HepG2 (cell line): ENCODE data around the gene ITGB3. TPM values are rescaled to one million over a fixed set of nuclear protein-coding genes. Genes with fewer than 3 reads are reported as not detected.

Experiments used
- HMGXB4 ChIP-seq, 2 experiments: sonication (generic) in 1 of 2; formaldehyde crosslinking in 1 of 2; IDR thresholded peaks; 2 replicates each; pipeline versions ENCODE4 v1.4.0 to v1.6.1; 2018 to 2020; ENCODE audit warnings: missing genetic modification reagents in 2 of 2, borderline replicate concordance in 1 of 2, low read depth in 1 of 2, mild to moderate bottlenecking in 1 of 2, missing biosample characterization in 1 of 2
- KLF15 ChIP-seq: sonication (generic); formaldehyde crosslinking; IDR thresholded peaks from 2 replicates; pipeline ENCODE4 v1.8.1; 2023; ENCODE audit warnings: borderline replicate concordance, mild to moderate bottlenecking, inconsistent platforms, missing genetic modification reagents, mixed read lengths
- PPARG ChIP-seq: conservative IDR thresholded peaks from 2 replicates; pipeline ENCODE4 v1.6.1; 2016; ENCODE audit warnings: missing biosample characterization, missing genetic modification reagents
- RXRB ChIP-seq: IDR thresholded peaks from 2 replicates; pipeline ENCODE4 v1.6.1; 2016; ENCODE audit warnings: borderline replicate concordance, missing genetic modification reagents, missing compliant biosample characterization
- SOX5 ChIP-seq: IDR thresholded peaks from 2 replicates; pipeline ENCODE4 v1.6.1; 2016; ENCODE audit warnings: borderline replicate concordance
- TEAD2 ChIP-seq: sonication (generic); formaldehyde crosslinking; IDR thresholded peaks from 2 replicates; pipeline ENCODE4 v1.9.0; 2021; ENCODE audit warnings: missing genetic modification reagents
- TFDP2 ChIP-seq: sonication (generic); formaldehyde crosslinking; IDR thresholded peaks from 2 replicates; pipeline ENCODE4 v1.4.0; 2020; ENCODE audit warnings: missing genetic modification reagents
- THYN1 ChIP-seq: sonication (generic); formaldehyde crosslinking; IDR thresholded peaks from 2 replicates; pipeline ENCODE4 v1.8.1; 2023; ENCODE audit warnings: low read depth, mild to moderate bottlenecking, moderate library complexity, missing genetic modification reagents, borderline replicate concordance
- ZNF235 ChIP-seq: sonication (generic); formaldehyde crosslinking; IDR thresholded peaks from 2 replicates; pipeline ENCODE4 v1.8.1; 2023; ENCODE audit warnings: mild to moderate bottlenecking, missing genetic modification reagents, borderline replicate concordance
- polyA plus RNA-seq, 8 experiments: library from polyadenylated mRNA; depleted of rRNA in 3 of 8; stranded (reverse) in 7 of 8; unstranded in 1 of 8; fragments of >200 nt; fragmentation: Illumina TruSeq in 4 of 8; extraction: Trizol in 4 of 8; gene quantifications; 2 replicates each; pipeline versions ENCODE4 v1.2.1 to v1.2.3, GENCODE V29; 2011 to 2016; ENCODE audit warnings: low read depth in 4 of 8, missing spikeins in 1 of 8, mixed read lengths in 1 of 8; ENCODE audit not compliant: insufficient read depth in 1 of 8
- total RNA-seq, 5 experiments: library from RNA; depleted of rRNA; stranded (reverse); fragments of >200 nt; fragmentation: Illumina TruSeq; extraction: Trizol; gene quantifications; 2 replicates each; pipeline ENCODE4 v1.2.3, GENCODE V29; 2016; ENCODE audit warnings: low read depth in 1 of 5
- TF ChIP-seq, protein P1 (sequence below): sonication (generic); formaldehyde crosslinking; IDR thresholded peaks from 2 replicates; pipeline ENCODE4 v1.4.0; 2020; ENCODE audit warnings: missing genetic modification reagents, borderline replicate concordance
- TF ChIP-seq, protein P2 (sequence below): sonication (generic); formaldehyde crosslinking; IDR thresholded peaks from 2 replicates; pipeline ENCODE4 v1.4.0; 2020; ENCODE audit warnings: missing genetic modification reagents
- TF ChIP-seq, protein P3 (sequence below): IDR thresholded peaks from 2 replicates; pipeline ENCODE4 v1.4.0; 2020; ENCODE audit warnings: mild to moderate bottlenecking, missing genetic modification reagents

ITGB3 gene
- total and polyA plus RNA-seq, 2 of the 13 experiments (the other 11 are each of a cell fraction or from before 2014, with no cell fraction given), result 0.09 to 0.31 TPM

DNA sequence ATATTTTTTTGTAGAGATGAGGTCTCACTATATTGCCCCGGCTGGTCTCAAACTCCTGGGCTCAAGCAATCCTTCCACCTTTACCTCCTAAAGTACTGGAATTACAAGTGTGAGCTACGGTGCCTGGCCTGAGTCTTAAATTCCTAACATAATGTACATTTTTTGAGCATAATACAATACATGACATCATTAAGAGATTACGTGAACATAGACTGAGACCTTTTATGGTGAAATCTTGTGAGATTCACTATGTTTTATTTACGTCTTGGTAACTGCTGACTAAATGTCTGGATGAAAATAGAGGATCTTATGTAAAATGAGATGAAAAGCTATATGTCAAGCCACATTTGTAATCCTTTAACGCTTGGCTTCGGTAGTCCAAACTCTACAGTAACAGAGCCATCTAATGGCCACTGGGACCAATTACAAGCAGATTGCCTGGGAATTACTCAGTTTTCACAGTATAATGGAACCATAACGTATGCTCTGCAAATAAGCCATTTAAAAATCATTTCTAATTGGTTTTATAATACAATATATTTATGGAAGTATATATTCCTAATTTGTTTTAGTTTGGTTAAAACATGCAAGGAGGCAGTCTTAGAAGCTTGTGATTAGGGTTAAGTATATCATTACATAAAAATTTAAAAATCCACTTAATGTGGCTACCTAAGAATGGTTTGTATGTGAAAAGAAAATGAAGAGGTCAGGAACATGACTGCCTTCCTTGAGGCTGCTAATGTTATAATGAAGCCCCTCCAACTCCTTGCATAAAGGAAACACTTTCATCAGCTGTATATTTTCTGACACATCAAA is 62.0 kb downstream of the ITGB3 start (continued):
- TF ChIP-seq RXRB (CRISPR knock-in tag) (0 out of 2 replicates have a peak, but pooled peaks have one; percentile 38), PPARG (CRISPR knock-in tag) (0 out of 2 replicates have a peak, but pooled peaks have one; percentile 27), SOX5 (CRISPR knock-in tag) (0 out of 2 replicates have a peak, but pooled peaks have one; percentile 5), ZNF235 (no peak), TEAD2 (no peak), THYN1 (no peak), KLF15 (CRISPR knock-in tag) (no peak), TFDP2 (CRISPR knock-in tag) (no peak), HMGXB4 (CRISPR knock-in tag; IDR thresholded peaks at IDR 0.05; ENCODE audit: borderline replicate concordance in 1 of 2, low read depth in 1 of 2) (peak in 1 of 2 experiments; percentile 77; a peak in 1 of 4 replicates)
- TF ChIP-seq, protein P1, sequence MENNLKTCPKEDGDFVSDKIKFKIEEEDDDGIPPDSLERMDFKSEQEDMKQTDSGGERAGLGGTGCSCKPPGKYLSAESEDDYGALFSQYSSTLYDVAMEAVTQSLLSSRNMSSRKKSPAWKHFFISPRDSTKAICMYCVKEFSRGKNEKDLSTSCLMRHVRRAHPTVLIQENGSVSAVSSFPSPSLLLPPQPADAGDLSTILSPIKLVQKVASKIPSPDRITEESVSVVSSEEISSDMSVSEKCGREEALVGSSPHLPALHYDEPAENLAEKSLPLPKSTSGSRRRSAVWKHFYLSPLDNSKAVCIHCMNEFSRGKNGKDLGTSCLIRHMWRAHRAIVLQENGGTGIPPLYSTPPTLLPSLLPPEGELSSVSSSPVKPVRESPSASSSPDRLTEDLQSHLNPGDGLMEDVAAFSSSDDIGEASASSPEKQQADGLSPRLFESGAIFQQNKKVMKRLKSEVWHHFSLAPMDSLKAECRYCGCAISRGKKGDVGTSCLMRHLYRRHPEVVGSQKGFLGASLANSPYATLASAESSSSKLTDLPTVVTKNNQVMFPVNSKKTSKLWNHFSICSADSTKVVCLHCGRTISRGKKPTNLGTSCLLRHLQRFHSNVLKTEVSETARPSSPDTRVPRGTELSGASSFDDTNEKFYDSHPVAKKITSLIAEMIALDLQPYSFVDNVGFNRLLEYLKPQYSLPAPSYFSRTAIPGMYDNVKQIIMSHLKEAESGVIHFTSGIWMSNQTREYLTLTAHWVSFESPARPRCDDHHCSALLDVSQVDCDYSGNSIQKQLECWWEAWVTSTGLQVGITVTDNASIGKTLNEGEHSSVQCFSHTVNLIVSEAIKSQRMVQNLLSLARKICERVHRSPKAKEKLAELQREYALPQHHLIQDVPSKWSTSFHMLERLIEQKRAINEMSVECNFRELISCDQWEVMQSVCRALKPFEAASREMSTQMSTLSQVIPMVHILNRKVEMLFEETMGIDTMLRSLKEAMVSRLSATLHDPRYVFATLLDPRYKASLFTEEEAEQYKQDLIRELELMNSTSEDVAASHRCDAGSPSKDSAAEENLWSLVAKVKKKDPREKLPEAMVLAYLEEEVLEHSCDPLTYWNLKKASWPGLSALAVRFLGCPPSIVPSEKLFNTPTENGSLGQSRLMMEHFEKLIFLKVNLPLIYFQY (CRISPR knock-in tag), result peak; percentile 32; the same call in 1 of the 2 replicates
- TF ChIP-seq, protein P2, sequence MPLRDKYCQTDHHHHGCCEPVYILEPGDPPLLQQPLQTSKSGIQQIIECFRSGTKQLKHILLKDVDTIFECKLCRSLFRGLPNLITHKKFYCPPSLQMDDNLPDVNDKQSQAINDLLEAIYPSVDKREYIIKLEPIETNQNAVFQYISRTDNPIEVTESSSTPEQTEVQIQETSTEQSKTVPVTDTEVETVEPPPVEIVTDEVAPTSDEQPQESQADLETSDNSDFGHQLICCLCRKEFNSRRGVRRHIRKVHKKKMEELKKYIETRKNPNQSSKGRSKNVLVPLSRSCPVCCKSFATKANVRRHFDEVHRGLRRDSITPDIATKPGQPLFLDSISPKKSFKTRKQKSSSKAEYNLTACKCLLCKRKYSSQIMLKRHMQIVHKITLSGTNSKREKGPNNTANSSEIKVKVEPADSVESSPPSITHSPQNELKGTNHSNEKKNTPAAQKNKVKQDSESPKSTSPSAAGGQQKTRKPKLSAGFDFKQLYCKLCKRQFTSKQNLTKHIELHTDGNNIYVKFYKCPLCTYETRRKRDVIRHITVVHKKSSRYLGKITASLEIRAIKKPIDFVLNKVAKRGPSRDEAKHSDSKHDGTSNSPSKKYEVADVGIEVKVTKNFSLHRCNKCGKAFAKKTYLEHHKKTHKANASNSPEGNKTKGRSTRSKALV (CRISPR knock-in tag), result peak; percentile 68; the same call in 1 of the 2 replicates
- TF ChIP-seq, protein P3, sequence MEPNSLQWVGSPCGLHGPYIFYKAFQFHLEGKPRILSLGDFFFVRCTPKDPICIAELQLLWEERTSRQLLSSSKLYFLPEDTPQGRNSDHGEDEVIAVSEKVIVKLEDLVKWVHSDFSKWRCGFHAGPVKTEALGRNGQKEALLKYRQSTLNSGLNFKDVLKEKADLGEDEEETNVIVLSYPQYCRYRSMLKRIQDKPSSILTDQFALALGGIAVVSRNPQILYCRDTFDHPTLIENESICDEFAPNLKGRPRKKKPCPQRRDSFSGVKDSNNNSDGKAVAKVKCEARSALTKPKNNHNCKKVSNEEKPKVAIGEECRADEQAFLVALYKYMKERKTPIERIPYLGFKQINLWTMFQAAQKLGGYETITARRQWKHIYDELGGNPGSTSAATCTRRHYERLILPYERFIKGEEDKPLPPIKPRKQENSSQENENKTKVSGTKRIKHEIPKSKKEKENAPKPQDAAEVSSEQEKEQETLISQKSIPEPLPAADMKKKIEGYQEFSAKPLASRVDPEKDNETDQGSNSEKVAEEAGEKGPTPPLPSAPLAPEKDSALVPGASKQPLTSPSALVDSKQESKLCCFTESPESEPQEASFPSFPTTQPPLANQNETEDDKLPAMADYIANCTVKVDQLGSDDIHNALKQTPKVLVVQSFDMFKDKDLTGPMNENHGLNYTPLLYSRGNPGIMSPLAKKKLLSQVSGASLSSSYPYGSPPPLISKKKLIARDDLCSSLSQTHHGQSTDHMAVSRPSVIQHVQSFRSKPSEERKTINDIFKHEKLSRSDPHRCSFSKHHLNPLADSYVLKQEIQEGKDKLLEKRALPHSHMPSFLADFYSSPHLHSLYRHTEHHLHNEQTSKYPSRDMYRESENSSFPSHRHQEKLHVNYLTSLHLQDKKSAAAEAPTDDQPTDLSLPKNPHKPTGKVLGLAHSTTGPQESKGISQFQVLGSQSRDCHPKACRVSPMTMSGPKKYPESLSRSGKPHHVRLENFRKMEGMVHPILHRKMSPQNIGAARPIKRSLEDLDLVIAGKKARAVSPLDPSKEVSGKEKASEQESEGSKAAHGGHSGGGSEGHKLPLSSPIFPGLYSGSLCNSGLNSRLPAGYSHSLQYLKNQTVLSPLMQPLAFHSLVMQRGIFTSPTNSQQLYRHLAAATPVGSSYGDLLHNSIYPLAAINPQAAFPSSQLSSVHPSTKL, result peak; percentile 14; the same call in 1 of the 2 replicates
